ENCODE results near the gene MPP7.
"Not testable (repeated sequence)": the region's sequence is repeated elsewhere in the genome, so short reads cannot be mapped to it uniquely, and the experiment has no call there.

Gene MPP7

DNA sequence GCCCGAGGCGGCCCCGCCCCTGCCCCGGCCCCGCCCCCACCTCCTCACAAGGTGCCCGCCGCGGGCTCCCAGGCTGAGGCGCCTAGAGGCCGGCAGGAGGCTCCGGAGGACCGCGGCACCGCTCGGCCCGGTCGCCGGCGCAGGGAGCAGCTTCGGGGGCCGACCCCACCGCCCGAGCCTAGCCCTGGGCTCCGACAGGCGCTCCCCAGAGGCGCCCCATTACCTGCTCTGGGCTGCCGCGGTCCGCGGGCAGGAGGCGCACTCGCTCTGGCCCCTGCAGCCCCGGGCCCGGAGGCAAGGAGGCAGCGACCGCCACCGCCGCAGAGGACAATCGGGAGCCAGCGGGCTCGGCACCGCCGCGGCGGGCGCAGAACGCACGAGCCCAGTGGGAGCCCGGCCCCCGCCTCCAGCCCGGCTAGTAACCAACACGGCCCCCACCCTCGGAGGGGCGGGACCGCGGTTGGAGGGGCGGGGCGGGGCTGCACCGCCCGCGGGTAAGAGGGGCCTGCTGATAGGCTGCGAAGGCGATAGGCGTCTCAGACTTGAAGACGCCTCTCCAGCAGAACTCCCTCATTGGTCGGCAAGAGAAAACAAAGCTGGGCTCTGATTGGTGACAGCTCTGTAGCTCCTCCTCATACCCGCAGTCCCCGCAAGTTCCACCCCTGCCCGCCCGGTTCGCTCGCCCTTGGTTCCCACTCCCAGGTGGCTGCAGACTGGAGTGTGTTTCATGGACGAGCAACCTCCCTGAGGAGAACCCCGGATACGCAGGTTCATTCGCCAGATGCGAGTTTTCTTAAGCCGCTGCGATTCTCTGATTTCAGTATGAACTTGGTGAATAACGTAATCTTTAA is at the start of gene MPP7:
MPP7 (minus strand) TSS at position 427 of the 851 bp plus-strand sequence. CDS start 64,460 bp downstream, outside the sequence.
- DNase-seq (ENCODE audit: low read depth), result peak; percentile 92
- TF ChIP-seq, protein P1, sequence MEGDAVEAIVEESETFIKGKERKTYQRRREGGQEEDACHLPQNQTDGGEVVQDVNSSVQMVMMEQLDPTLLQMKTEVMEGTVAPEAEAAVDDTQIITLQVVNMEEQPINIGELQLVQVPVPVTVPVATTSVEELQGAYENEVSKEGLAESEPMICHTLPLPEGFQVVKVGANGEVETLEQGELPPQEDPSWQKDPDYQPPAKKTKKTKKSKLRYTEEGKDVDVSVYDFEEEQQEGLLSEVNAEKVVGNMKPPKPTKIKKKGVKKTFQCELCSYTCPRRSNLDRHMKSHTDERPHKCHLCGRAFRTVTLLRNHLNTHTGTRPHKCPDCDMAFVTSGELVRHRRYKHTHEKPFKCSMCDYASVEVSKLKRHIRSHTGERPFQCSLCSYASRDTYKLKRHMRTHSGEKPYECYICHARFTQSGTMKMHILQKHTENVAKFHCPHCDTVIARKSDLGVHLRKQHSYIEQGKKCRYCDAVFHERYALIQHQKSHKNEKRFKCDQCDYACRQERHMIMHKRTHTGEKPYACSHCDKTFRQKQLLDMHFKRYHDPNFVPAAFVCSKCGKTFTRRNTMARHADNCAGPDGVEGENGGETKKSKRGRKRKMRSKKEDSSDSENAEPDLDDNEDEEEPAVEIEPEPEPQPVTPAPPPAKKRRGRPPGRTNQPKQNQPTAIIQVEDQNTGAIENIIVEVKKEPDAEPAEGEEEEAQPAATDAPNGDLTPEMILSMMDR (IDR thresholded peaks at IDR 0.05; ENCODE audit: control insufficient read depth, insufficient read depth, low read depth, low read length, missing control alignments), result peak; percentile 16

DNA sequence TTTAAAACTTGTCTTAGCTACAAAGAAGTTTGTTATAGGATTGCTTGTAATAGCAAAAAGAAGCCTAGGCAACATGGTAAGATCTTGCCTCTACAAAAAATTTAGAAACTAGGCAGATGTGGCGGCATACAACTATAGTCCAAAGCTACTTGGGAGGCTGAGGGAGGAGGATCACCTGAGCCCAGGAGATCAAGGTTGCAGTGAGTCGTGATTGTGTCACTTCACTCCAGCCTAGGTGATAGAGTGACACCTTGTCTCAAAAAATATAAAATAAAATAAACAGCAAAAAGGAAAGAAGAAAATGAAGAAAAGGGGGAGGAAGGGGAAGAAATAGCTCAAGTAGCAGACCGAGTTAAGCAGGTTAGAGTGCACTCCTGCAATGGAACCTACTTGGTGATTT is 47.0 kb upstream of the MPP7 start:
- TF ChIP-seq, protein P1 (IDR thresholded peaks at IDR 0.05; ENCODE audit: control insufficient read depth, insufficient read depth, low read depth, low read length, missing control alignments), result no peak
- H3K4me3 ChIP-seq (ENCODE audit: control insufficient read depth, low read depth, low read length), result no peak overlapping the region
- DNase-seq (ENCODE audit: low read depth), result no peak

More for the DNA sequence above, at the start of gene MPP7:
- H3K4me3 ChIP-seq (ENCODE audit: control insufficient read depth, low read depth, low read length), result peak within 1 kb of the TSS; percentile 55

DNA sequence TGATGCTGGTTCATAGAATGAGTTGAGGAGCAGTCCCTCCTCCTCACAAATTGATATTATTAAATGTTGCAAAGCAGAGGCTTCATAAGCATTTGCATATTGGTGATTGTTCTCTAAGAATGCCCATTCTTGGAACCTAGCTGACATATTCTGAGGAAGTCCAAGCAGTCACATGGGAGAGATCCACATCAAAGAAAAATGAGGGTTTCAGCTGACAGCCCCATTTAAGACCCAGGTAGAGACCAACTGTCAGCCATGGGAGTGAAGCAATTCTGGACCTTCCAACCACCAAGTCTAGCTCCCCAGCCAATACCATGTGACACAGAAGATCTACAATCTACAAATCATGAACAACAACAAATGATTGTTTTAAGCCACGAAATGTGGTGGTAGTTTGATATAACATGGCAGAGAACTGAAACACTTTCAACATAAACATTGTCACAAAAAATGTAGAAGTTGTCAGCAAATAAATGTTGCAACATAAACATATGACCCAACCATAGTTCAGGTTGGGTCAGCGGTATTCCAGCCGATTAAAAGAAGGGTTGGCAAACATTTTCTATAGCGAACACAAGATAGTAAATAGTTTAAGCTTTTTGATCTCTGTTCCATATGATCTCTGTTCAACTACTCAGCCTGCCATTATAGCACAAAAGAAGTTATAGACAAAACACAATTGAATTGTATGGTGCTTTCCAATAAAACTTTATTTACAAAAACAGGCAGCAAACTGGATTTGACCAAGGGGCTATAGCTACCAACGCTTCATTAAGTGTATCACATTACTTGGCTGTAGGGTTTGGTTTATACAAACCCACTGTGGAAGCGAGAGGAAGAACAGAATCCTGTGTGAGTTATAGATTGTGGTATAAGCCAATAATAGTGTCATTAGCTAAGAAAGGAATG is 41.4 kb upstream of the MPP7 start:
- no peak overlapping the region for H3K4me3 ChIP-seq (ENCODE audit: control insufficient read depth, low read depth, low read length)
- TF ChIP-seq, protein P1 (IDR thresholded peaks at IDR 0.05; ENCODE audit: control insufficient read depth, insufficient read depth, low read depth, low read length, missing control alignments), result no peak
- DNase-seq (ENCODE audit: low read depth), result no peak

DNA sequence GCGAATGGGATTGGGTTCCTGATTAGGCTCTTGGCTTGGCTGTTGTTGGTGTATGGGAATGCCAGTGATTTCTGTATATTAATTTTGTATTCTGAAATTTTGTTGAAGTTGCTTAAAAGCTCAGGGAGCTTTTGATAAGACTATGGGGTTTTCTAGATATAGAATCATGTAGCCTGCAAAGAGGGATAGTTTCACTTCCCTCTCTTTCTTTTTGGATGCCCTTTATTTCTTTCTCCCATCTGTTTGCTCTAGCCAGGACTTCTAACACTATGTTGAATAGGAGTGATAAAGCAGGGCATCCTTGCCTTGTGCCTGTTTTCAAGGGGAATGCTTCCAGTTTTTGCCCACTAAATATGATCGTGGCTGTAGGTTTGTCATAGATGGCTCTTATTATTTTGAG is 40.4 kb upstream of the MPP7 start:
- DNase-seq (ENCODE audit: low read depth), result no peak
- TF ChIP-seq, protein P1 (IDR thresholded peaks at IDR 0.05; ENCODE audit: control insufficient read depth, insufficient read depth, low read depth, low read length, missing control alignments), result no peak
- H3K4me3 ChIP-seq (ENCODE audit: control insufficient read depth, low read depth, low read length), result no peak overlapping the region

DNA sequence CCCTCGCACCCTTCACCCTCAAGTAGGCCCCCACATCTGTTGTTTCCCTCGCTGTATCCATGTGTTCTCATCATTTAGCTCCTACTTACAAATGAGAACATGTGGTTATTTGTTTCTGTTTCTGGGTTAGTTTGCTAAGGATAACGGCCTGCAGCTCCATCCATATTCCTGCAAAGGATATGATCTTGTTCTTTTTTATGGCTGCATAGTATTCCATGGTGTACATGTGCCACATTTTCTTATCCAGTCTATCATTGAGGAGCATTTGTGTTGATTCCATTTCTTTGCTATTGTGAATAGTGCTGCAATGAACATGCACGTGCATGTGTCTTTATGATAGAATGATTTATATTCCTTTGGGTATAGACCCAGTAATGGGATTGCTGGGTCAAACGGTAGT is 38.8 kb upstream of the MPP7 start:
- DNase-seq (ENCODE audit: low read depth); H3K4me3 ChIP-seq (ENCODE audit: control insufficient read depth, low read depth, low read length): not testable (repeated sequence)

DNA sequence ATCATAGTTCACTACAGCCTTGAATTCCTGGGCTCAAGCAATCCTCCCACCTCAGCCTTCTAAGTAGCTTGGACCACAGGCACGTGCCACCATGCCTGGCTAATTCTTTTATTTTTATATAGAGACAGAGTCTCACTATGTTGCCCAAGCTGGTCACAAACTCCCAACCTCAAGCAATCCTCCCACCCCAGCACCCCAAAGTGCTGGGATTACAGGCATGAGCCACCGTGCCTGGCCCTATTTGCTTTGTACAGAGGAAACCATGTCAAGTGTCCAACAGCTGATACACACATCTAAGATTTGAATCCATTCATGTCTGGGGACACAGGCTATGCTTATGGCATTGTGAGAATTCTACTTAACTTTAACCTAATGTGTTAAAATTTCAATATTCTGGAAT is 29.9 kb upstream of the MPP7 start:
- no peak overlapping the region for H3K4me3 ChIP-seq (ENCODE audit: control insufficient read depth, low read depth, low read length)
- no peak for DNase-seq (ENCODE audit: low read depth)
- TF ChIP-seq, protein P1 (IDR thresholded peaks at IDR 0.05; ENCODE audit: control insufficient read depth, insufficient read depth, low read depth, low read length, missing control alignments), result no peak

DNA sequence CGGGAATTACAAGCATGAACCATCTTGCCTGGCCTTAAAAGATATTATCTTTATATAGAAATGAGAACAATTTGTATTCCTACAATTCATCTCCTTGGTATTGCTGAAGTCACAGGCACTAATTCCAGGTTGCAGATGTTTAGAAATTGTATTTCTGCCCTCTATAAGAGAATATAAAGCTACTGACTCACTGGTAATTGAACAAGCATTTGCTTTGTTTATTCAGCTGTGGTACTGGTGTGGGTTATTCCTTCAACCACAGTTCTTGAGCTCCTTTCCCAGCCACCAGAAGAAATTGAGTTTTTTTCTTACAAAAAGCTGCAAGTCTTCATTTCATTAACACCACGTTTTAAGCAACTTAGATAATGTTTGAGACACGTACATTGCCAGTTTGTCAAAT is 29.0 kb upstream of the MPP7 start:
- DNase-seq (ENCODE audit: low read depth), result peak; percentile 82
- H3K4me3 ChIP-seq (ENCODE audit: control insufficient read depth, low read depth, low read length), result no peak overlapping the region
- TF ChIP-seq, protein P1 (IDR thresholded peaks at IDR 0.05; ENCODE audit: control insufficient read depth, insufficient read depth, low read depth, low read length, missing control alignments), result no peak

Data from AG09309 (cell line).